Sigmoid colon (tissue), 7 donors: ENCODE results near the gene FHL3. TPM values are rescaled to one million over a fixed set of nuclear protein-coding genes. Genes with fewer than 3 reads are reported as not detected.

Experiments
- DNase-seq: peaks from one replicate; pipeline ENCODE4 v3.0.0-alpha.2; 2019
- H3K27ac ChIP-seq, 4 donors: fragments of 200-600 bp; sonication (generic); one replicate each; pipeline ENCODE4 v1.5.1; 2016 to 2019; ENCODE audit warnings: mild to moderate bottlenecking in 1 of 4
- H3K27me3 ChIP-seq, 3 donors: fragments of 200-600 bp; sonication (generic); one replicate each; pipeline ENCODE4 v1.5.1; 2019; ENCODE audit warnings: mild to moderate bottlenecking in 1 of 3
- H3K36me3 ChIP-seq, 4 donors: fragments of 200-600 bp; sonication (generic); one replicate each; pipeline ENCODE4 v1.5.1; 2016 to 2019
- H3K4me1 ChIP-seq, 4 donors: fragments of 200-600 bp; sonication (generic); one replicate each; pipeline ENCODE4 v1.5.1; 2017 to 2019
- H3K4me3 ChIP-seq, 4 donors: fragments of 200-600 bp; sonication (generic); one replicate each; pipeline ENCODE4 v1.5.1; 2017 to 2019; ENCODE audit warnings: mild to moderate bottlenecking in 2 of 4, moderate library complexity in 1 of 4
- H3K9me3 ChIP-seq, 4 donors: fragments of 200-600 bp in 3 of 4; sonication (generic) in 3 of 4; one replicate each; pipeline versions ENCODE4 v1.5.1 to v1.6.1; 2013 to 2019
- CTCF ChIP-seq, 4 experiments: fragments of 450-650 bp in 3 of 4; fragments of 200-600 bp in 1 of 4; IDR thresholded peaks; one replicate each; pipeline ENCODE4 v1.5.1; 2016 to 2019; ENCODE audit warnings: antibody characterized with exemption in 4 of 4, mild to moderate bottlenecking in 3 of 4, moderate library complexity in 2 of 4
- EP300 ChIP-seq, 4 donors: sonication (generic); formaldehyde crosslinking; IDR thresholded peaks; one replicate each; pipeline ENCODE4 v1.6.1; 2017; ENCODE audit warnings: antibody characterized with exemption in 4 of 4
- POLR2A ChIP-seq, 2 donors: fragments of 450-650 bp; IDR thresholded peaks; one replicate each; pipeline ENCODE4 v1.6.1; 2016; ENCODE audit warnings: antibody characterized with exemption in 2 of 2, mild to moderate bottlenecking in 2 of 2, moderate library complexity in 2 of 2
- POLR2AphosphoS5 ChIP-seq, 4 donors: sonication (generic); formaldehyde crosslinking; IDR thresholded peaks; one replicate each; pipeline ENCODE4 v1.6.1; 2017; ENCODE audit warnings: antibody characterized with exemption in 4 of 4
- WGBS, 2 donors: extraction: QIAGEN DNeasy Blood & Tissue Kit; methylation state at CpG; one replicate each; pipeline ENCODE4 v1.1.7; 2013; 5-methylcytosine and 5-hydroxymethylcytosine counted together
- intact Hi-C: fragments of 100-400 bp; cut with DNase I; formaldehyde crosslinking; loops from one replicate; pipeline ENCODE4 v1.15.1; 2023
- polyA plus RNA-seq, 3 donors: library from polyadenylated mRNA; stranded (reverse); fragments of 200-250 nt; gene quantifications; one replicate each; pipeline ENCODE4 v1.2.3, GENCODE V29; 2013
- total RNA-seq, 4 donors: library from RNA; depleted of rRNA; stranded (reverse); fragments of >200 nt; gene quantifications; one replicate each; pipeline ENCODE4 v1.1.0, GENCODE V29; 2016
- donor health status: healthy with polysubstance abuse.
- donor health status: Bipolar disorder and iron deficiency.
- donor health status: healthy.

FHL3 gene
- total and polyA plus RNA-seq, 7 donors, result 2.5 to 76.4 (median 38.9) TPM

- H3K9me3 ChIP-seq, result no peaks in the 10 kb centered on the region
- peaks cover 22 to 62% (median 58%) of the 10 kb centered on the region in 4 donors for H3K36me3 ChIP-seq
- TF ChIP-seq CTCF (IDR thresholded peaks at IDR 0.05) (no peak), POLR2A (IDR thresholded peaks at IDR 0.05) (no peak), EP300 (IDR thresholded peaks at IDR 0.05) (no peak), POLR2AphosphoS5 (IDR thresholded peaks at IDR 0.05) (no peak)
- no peak for DNase-seq
- H3K27ac ChIP-seq, result no peak overlapping the region
- H3K4me3 ChIP-seq, result no peak overlapping the region
- WGBS, 2 donors, result 99% methylated on average over 2 of the region's 2 CpGs
- intact Hi-C loops, result no loop called here
- H3K4me1 ChIP-seq, result peaks cover 0 to 20% (median 16%) of the 10 kb centered on the region in 4 donors
- no peaks in the 10 kb centered on the region for H3K27me3 ChIP-seq
These were observed 19.9 kb upstream of the FHL3 start for GRCh38 chr1:38025233-38025632.

- H3K4me1 ChIP-seq, result peaks cover 0 to 6% (median under 1%) of the 10 kb centered on the region in 4 donors
- peaks cover 32 to 87% (median 79%) of the 10 kb centered on the region in 4 donors for H3K36me3 ChIP-seq
- H3K4me3 ChIP-seq, result no peak overlapping the region
- no peaks in the 10 kb centered on the region for H3K27me3 ChIP-seq
- H3K27ac ChIP-seq, result no peak overlapping the region
- no peak for DNase-seq
- intact Hi-C loops, result no loop called here
- WGBS, 2 donors, result 93 to 94% methylated on average over 3 of the region's 3 CpGs
- no peaks in the 10 kb centered on the region for H3K9me3 ChIP-seq
- TF ChIP-seq EP300 (IDR thresholded peaks at IDR 0.05), result no peak
- no peak for TF ChIP-seq CTCF (IDR thresholded peaks at IDR 0.05)
- no peak for TF ChIP-seq POLR2A (IDR thresholded peaks at IDR 0.05)
- TF ChIP-seq POLR2AphosphoS5 (IDR thresholded peaks at IDR 0.05), result no peak
These were observed 17.5 kb upstream of the FHL3 start for GRCh38 chr1:38022810-38023209.

GRCh38 chr1:38021969-38022368, 16.7 kb upstream of the FHL3 start:
- 97% methylated on average over 5 of the region's 5 CpGs for WGBS, 2 donors
- Histone ChIP-seq H3K36me3 (peaks cover 35 to 95% (median 86%) of the 10 kb centered on the region in 4 donors), H3K27me3 (no peaks in the 10 kb centered on the region), H3K27ac (no peak overlapping the region), H3K4me1 (peaks cover 0 to 13% (median 6%) of the 10 kb centered on the region in 4 donors), H3K9me3 (no peaks in the 10 kb centered on the region), H3K4me3 (no peak overlapping the region)
- TF ChIP-seq CTCF (IDR thresholded peaks at IDR 0.05) (no peak), POLR2A (IDR thresholded peaks at IDR 0.05) (no peak), POLR2AphosphoS5 (IDR thresholded peaks at IDR 0.05) (no peak), EP300 (IDR thresholded peaks at IDR 0.05) (no peak)
- intact Hi-C loops, result no loop called here
- no peak for DNase-seq

- intact Hi-C loops, result no loop called here
- DNase-seq, result no peak
- H3K9me3 ChIP-seq, result no peaks in the 10 kb centered on the region
- peaks cover 0 to 29% (median 22%) of the 10 kb centered on the region in 4 donors for H3K4me1 ChIP-seq
- H3K27ac ChIP-seq, result no peak overlapping the region
- H3K36me3 ChIP-seq, result peaks cover 31 to 88% (median 74%) of the 10 kb centered on the region in 4 donors
- WGBS, 2 donors, result 79 to 93% methylated on average over 2 of the region's 2 CpGs
- H3K4me3 ChIP-seq, result no peak overlapping the region
- TF ChIP-seq CTCF (IDR thresholded peaks at IDR 0.05), result no peak
- no peak for TF ChIP-seq POLR2AphosphoS5 (IDR thresholded peaks at IDR 0.05)
- TF ChIP-seq EP300 (IDR thresholded peaks at IDR 0.05), result no peak
- TF ChIP-seq POLR2A (IDR thresholded peaks at IDR 0.05), result no peak
- H3K27me3 ChIP-seq, result no peaks in the 10 kb centered on the region
These were observed 15.1 kb upstream of the FHL3 start for GRCh38 chr1:38020396-38020795.

- 69 to 70% methylated on average over 6 of the region's 6 CpGs for WGBS, 2 donors
- intact Hi-C loops, result no loop called here
- Histone ChIP-seq H3K9me3 (no peaks in the 10 kb centered on the region), H3K36me3 (peaks cover 29 to 74% (median 62%) of the 10 kb centered on the region in 4 donors), H3K4me1 (peaks cover 0 to 44% (median 37%) of the 10 kb centered on the region in 4 donors), H3K4me3 (no peak overlapping the region), H3K27ac (peak overlapping the region in 3 of 4 donors; percentile 95 to 98 (median 98)), H3K27me3 (no peaks in the 10 kb centered on the region)
- TF ChIP-seq EP300 (IDR thresholded peaks at IDR 0.05) (no peak), POLR2AphosphoS5 (IDR thresholded peaks at IDR 0.05) (no peak), POLR2A (IDR thresholded peaks at IDR 0.05) (no peak), CTCF (IDR thresholded peaks at IDR 0.05) (peak; percentile 15 to 57 (median 31))
- DNase-seq, result no peak
These were observed 13.6 kb upstream of the FHL3 start for GRCh38 chr1:38018864-38019343.
